Measurements from ENCODE around the gene PSMA7.

The PSMA7 gene

GRCh38 chr20:62159052-62159451 is 15.9 kb upstream of the PSMA7 start:
- H3K36me3 ChIP-seq (ENCODE audit: insufficient read depth, low read length) = peaks cover 30% of the 10 kb centered on the region
- H3K27ac ChIP-seq (ENCODE audit: low read depth, low read length) = no peak overlapping the region
- no peak overlapping the region for H3K4me3 ChIP-seq (ENCODE audit: low read depth in 1 of 2, low read length in 2 of 2)
- H3K9me3 ChIP-seq (ENCODE audit: low read length) = no peaks in the 10 kb centered on the region
- H3K27me3 ChIP-seq (ENCODE audit: control insufficient read depth in 1 of 2, insufficient read depth in 2 of 2, low read length in 2 of 2) = no peaks in the 10 kb centered on the region
- no peak overlapping the region for H3K9ac ChIP-seq (ENCODE audit: low read length)
- H3K4me1 ChIP-seq (ENCODE audit: insufficient read depth, low read length) = no peaks in the 10 kb centered on the region

- H3K9me3 ChIP-seq (ENCODE audit: low read length) = no peaks in the 10 kb centered on the region
- no peaks in the 10 kb centered on the region for H3K27me3 ChIP-seq (ENCODE audit: control insufficient read depth in 1 of 2, insufficient read depth in 2 of 2, low read length in 2 of 2)
- no peaks in the 10 kb centered on the region for H3K4me1 ChIP-seq (ENCODE audit: insufficient read depth, low read length)
- H3K36me3 ChIP-seq (ENCODE audit: insufficient read depth, low read length) = peaks cover 27% of the 10 kb centered on the region
- no peak overlapping the region for H3K27ac ChIP-seq (ENCODE audit: low read depth, low read length)
- H3K9ac ChIP-seq (ENCODE audit: low read length) = no peak overlapping the region
- H3K4me3 ChIP-seq (ENCODE audit: low read depth in 1 of 2, low read length in 2 of 2) = no peak overlapping the region
Observed at GRCh38 chr20:62158541-62158940, 15.3 kb upstream of the PSMA7 start.

- H3K4me3 ChIP-seq (ENCODE audit: low read depth in 1 of 2, low read length in 2 of 2) = no peak overlapping the region
- H3K36me3 ChIP-seq (ENCODE audit: insufficient read depth, low read length) = peaks cover 25% of the 10 kb centered on the region
- H3K9me3 ChIP-seq (ENCODE audit: low read length) = no peaks in the 10 kb centered on the region
- H3K9ac ChIP-seq (ENCODE audit: low read length) = no peak overlapping the region
- no peak overlapping the region for H3K27ac ChIP-seq (ENCODE audit: low read depth, low read length)
- H3K27me3 ChIP-seq (ENCODE audit: control insufficient read depth in 1 of 2, insufficient read depth in 2 of 2, low read length in 2 of 2) = no peaks in the 10 kb centered on the region
- no peaks in the 10 kb centered on the region for H3K4me1 ChIP-seq (ENCODE audit: insufficient read depth, low read length)
Observed at GRCh38 chr20:62158088-62158400, 14.8 kb upstream of the PSMA7 start.

- no peak overlapping the region for H3K27ac ChIP-seq (ENCODE audit: low read depth, low read length)
- H3K27me3 ChIP-seq (ENCODE audit: control insufficient read depth in 1 of 2, insufficient read depth in 2 of 2, low read length in 2 of 2) = no peaks in the 10 kb centered on the region
- no peak overlapping the region for H3K4me3 ChIP-seq (ENCODE audit: low read depth in 1 of 2, low read length in 2 of 2)
- no peak overlapping the region for H3K9ac ChIP-seq (ENCODE audit: low read length)
- peaks cover 25% of the 10 kb centered on the region for H3K36me3 ChIP-seq (ENCODE audit: insufficient read depth, low read length)
- H3K4me1 ChIP-seq (ENCODE audit: insufficient read depth, low read length) = no peaks in the 10 kb centered on the region
- no peaks in the 10 kb centered on the region for H3K9me3 ChIP-seq (ENCODE audit: low read length)
Observed at GRCh38 chr20:62157387-62158087, 14.3 kb upstream of the PSMA7 start.

DNA sequence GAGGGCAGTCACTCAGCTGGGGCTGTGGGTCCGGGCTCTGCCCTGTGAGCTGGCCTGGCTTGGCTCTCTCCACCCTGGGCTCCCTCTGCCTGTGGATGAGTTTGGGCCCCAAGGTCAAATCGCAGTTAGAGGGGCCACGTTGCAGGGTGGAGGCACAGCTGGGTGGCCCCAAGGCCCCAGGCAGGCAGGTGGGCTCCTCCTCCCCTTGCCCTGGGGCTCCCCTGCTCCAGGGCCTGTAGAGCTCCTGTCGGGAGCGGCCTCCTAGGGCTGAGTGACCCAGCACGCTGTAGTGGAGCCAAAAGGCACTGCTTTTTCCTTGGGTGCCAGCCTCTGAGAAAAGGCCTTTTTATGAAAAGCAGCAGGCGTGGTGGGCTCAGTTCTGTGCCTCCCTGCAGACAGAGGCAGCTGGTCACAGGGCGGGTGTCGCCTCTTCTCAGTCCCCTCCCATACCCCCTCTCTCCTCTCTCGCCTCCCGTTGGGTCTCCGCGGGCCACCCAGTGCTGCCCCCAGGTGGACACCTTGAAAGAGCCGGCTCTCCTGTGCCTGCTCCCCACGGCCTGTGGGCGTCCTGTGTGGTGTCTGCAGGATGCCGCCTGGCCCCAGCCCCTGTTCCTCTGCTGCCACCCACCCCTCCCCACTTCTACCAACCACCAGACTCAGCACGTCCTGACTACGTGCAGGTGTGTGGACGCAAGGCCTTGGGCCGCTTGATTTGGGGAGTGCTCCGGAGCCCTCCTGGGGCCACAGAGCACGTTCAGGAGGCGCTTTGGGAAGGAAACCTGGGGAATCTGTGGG is 13.6 kb upstream of the PSMA7 start:
- Histone ChIP-seq H3K27ac (ENCODE audit: low read depth, low read length) (no peak overlapping the region), H3K9me3 (ENCODE audit: low read length) (no peaks in the 10 kb centered on the region), H3K27me3 (ENCODE audit: control insufficient read depth in 1 of 2, insufficient read depth in 2 of 2, low read length in 2 of 2) (no peaks in the 10 kb centered on the region), H3K4me3 (ENCODE audit: low read depth in 1 of 2, low read length in 2 of 2) (no peak overlapping the region), H3K36me3 (ENCODE audit: insufficient read depth, low read length) (peaks cover 24% of the 10 kb centered on the region), H3K9ac (ENCODE audit: low read length) (no peak overlapping the region), H3K4me1 (ENCODE audit: insufficient read depth, low read length) (no peaks in the 10 kb centered on the region)

- no peaks in the 10 kb centered on the region for H3K27me3 ChIP-seq (ENCODE audit: control insufficient read depth in 1 of 2, insufficient read depth in 2 of 2, low read length in 2 of 2)
- no peaks in the 10 kb centered on the region for H3K9me3 ChIP-seq (ENCODE audit: low read length)
- no peak overlapping the region for H3K27ac ChIP-seq (ENCODE audit: low read depth, low read length)
- H3K4me3 ChIP-seq (ENCODE audit: low read depth in 1 of 2, low read length in 2 of 2) = no peak overlapping the region
- no peaks in the 10 kb centered on the region for H3K4me1 ChIP-seq (ENCODE audit: insufficient read depth, low read length)
- H3K36me3 ChIP-seq (ENCODE audit: insufficient read depth, low read length) = peaks cover 18% of the 10 kb centered on the region
- H3K9ac ChIP-seq (ENCODE audit: low read length) = no peak overlapping the region
Observed at GRCh38 chr20:62156254-62156556, 13.0 kb upstream of the PSMA7 start.

GRCh38 chr20:62155428-62156253 is 12.4 kb upstream of the PSMA7 start:
- Histone ChIP-seq H3K4me1 (ENCODE audit: insufficient read depth, low read length) (no peaks in the 10 kb centered on the region), H3K4me3 (ENCODE audit: low read depth in 1 of 2, low read length in 2 of 2) (no peak overlapping the region), H3K27ac (ENCODE audit: low read depth, low read length) (no peak overlapping the region), H3K9me3 (ENCODE audit: low read length) (no peaks in the 10 kb centered on the region), H3K27me3 (ENCODE audit: control insufficient read depth in 1 of 2, insufficient read depth in 2 of 2, low read length in 2 of 2) (no peaks in the 10 kb centered on the region), H3K9ac (ENCODE audit: low read length) (no peak overlapping the region), H3K36me3 (ENCODE audit: insufficient read depth, low read length) (peaks cover 12% of the 10 kb centered on the region)

DNA sequence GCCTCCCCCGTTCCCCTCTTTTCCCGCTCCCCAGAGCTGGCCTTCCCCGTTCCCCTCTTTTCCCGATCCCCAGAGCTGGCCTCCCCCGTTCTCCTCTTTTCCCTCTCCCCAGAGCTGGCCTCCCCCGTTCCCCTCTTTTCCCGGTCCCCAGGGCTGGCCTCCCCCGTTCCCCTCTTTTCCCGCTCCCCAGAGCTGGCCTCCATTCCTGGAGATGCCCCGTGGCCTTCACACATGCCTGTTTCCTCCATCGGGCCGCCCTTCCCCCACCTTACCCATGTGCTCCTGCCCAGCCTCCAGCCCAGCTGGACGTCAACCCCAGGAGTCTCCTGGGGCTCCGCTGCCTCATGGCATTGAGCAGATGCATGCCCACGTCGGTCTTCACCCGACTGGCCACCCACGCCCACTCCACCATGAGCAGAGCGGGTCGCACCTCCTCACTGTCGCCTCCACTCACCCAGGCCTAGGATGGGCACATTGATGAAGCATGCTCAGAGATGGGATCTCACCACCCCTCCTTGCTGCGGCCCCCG is 8.7 kb upstream of the PSMA7 start:
- no peak overlapping the region for H3K9ac ChIP-seq (ENCODE audit: low read length)

GRCh38 chr20:62151225-62151624 is 8.0 kb upstream of the PSMA7 start:
- Histone ChIP-seq H3K4me3 (ENCODE audit: low read depth in 1 of 2, low read length in 2 of 2) (no peak overlapping the region), H3K27ac (ENCODE audit: low read depth, low read length) (no peak overlapping the region), H3K36me3 (ENCODE audit: insufficient read depth, low read length) (peaks cover 5% of the 10 kb centered on the region), H3K9ac (ENCODE audit: low read length) (no peak overlapping the region), H3K9me3 (ENCODE audit: low read length) (no peaks in the 10 kb centered on the region), H3K4me1 (ENCODE audit: insufficient read depth, low read length) (no peaks in the 10 kb centered on the region), H3K27me3 (ENCODE audit: control insufficient read depth in 1 of 2, insufficient read depth in 2 of 2, low read length in 2 of 2) (no peaks in the 10 kb centered on the region)

More for the DNA sequence above, 8.7 kb upstream of the PSMA7 start:
- Histone ChIP-seq H3K9me3 (ENCODE audit: low read length) (no peaks in the 10 kb centered on the region), H3K36me3 (ENCODE audit: insufficient read depth, low read length) (peaks cover 5% of the 10 kb centered on the region), H3K27ac (ENCODE audit: low read depth, low read length) (no peak overlapping the region), H3K27me3 (ENCODE audit: control insufficient read depth in 1 of 2, insufficient read depth in 2 of 2, low read length in 2 of 2) (no peaks in the 10 kb centered on the region), H3K4me3 (ENCODE audit: low read depth in 1 of 2, low read length in 2 of 2) (no peak overlapping the region), H3K4me1 (ENCODE audit: insufficient read depth, low read length) (no peaks in the 10 kb centered on the region)

DNA sequence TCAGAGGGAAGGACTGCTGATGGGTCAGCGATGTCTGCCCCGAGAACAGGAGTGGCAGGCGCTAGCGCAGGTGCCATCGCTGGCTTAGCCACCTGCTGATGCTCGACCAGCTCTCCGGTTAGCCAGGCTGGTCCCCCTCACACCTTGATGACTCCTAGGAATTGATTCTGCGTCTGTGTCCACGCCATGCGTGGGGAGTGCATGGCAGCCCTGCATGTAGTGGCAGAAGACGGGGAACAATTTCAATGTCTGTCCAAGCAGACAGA is 7.0 kb upstream of the PSMA7 start:
- Histone ChIP-seq H3K27ac (ENCODE audit: low read depth, low read length) (no peak overlapping the region), H3K4me1 (ENCODE audit: insufficient read depth, low read length) (peaks cover 9% of the 10 kb centered on the region), H3K9ac (ENCODE audit: low read length) (no peak overlapping the region), H3K4me3 (ENCODE audit: low read depth in 1 of 2, low read length in 2 of 2) (no peak overlapping the region), H3K27me3 (ENCODE audit: control insufficient read depth in 1 of 2, insufficient read depth in 2 of 2, low read length in 2 of 2) (no peaks in the 10 kb centered on the region), H3K36me3 (ENCODE audit: insufficient read depth, low read length) (peaks cover 5% of the 10 kb centered on the region), H3K9me3 (ENCODE audit: low read length) (no peaks in the 10 kb centered on the region)

GRCh38 chr20:62149532-62150309 is 6.5 kb upstream of the PSMA7 start:
- Histone ChIP-seq H3K9ac (ENCODE audit: low read length) (no peak overlapping the region), H3K36me3 (ENCODE audit: insufficient read depth, low read length) (peaks cover 5% of the 10 kb centered on the region), H3K4me3 (ENCODE audit: low read depth in 1 of 2, low read length in 2 of 2) (no peak overlapping the region), H3K27ac (ENCODE audit: low read depth, low read length) (no peak overlapping the region), H3K27me3 (ENCODE audit: control insufficient read depth in 1 of 2, insufficient read depth in 2 of 2, low read length in 2 of 2) (no peaks in the 10 kb centered on the region), H3K9me3 (ENCODE audit: low read length) (no peaks in the 10 kb centered on the region), H3K4me1 (ENCODE audit: insufficient read depth, low read length) (peaks cover 15% of the 10 kb centered on the region)
